GM18499 (cell line): ENCODE results near the gene RPIA.
"Not testable (repeated sequence)": the region's sequence is repeated elsewhere in the genome, so short reads cannot be mapped to it uniquely, and the experiment has no call there.

Experiments
- ATAC-seq: cut with Tn5 transposase; IDR thresholded peaks from one replicate; pipeline ENCODE4 v1.9.1; 2021; ENCODE audit warnings: moderate number of reproducible peaks; ENCODE audit not compliant: insufficient read depth, unreplicated experiment

RPIA gene

GRCh38 chr2:88765154-88765888 lies 73.8 kb downstream of the RPIA start:
- peak; percentile 54 for ATAC-seq

- ATAC-seq: not testable (repeated sequence)
Measured at GRCh38 chr2:88765889-88766481, 74.5 kb downstream of the RPIA start.

GRCh38 chr2:88770016-88770415 lies 78.5 kb downstream of the RPIA start:
- no peak for ATAC-seq

GRCh38 chr2:88773233-88774028 lies 82.0 kb downstream of the RPIA start:
- ATAC-seq: not testable (repeated sequence)

GRCh38 chr2:88789213-88789612 lies 97.7 kb downstream of the RPIA start:
- not testable (repeated sequence) for ATAC-seq

GRCh38 chr2:88795932-88796331 lies 104.5 kb downstream of the RPIA start:
- ATAC-seq: not testable (repeated sequence)

GRCh38 chr2:88796523-88796922 lies 105.0 kb downstream of the RPIA start:
- not testable (repeated sequence) for ATAC-seq

- not testable (repeated sequence) for ATAC-seq
Measured at GRCh38 chr2:88797164-88797563, 105.7 kb downstream of the RPIA start.
